H1 (cell line): ENCODE data around the gene PLEKHA5. TPM values are rescaled to one million over a fixed set of nuclear protein-coding genes. Genes with fewer than 3 reads are reported as not detected.

Source experiments
- CTCF ChIA-PET: fragments of 300-600 bp; sonication (Branson Sonifier 250); formaldehyde crosslinking; loops from one replicate; lab custom pipeline; 2021; ENCODE audit not compliant: partially characterized antibody; lab: Charles Lee
- POLR2A ChIA-PET: fragments of 300-600 bp; sonication (Branson Sonifier 250); formaldehyde crosslinking; loops from one replicate; lab custom pipeline; 2021; ENCODE audit warnings: inconsistent platforms; ENCODE audit not compliant: partially characterized antibody; lab: Charles Lee
- DNase-seq, 2 experiments: peaks; one replicate each; pipeline versions ENCODE4 v3.0.0 to v3.0.0-alpha.2; 2010 to 2022; ENCODE audit warnings: low spot score in 2 of 2, low read depth in 1 of 2, mixed read lengths in 1 of 2
- FAIRE-seq: peaks from 2 replicates; lab custom pipeline; 2011; peaks lifted over from hg19 to GRCh38; lab: Jason Lieb, UNC
- H2AFZ ChIP-seq: 2 replicates; pipeline ENCODE4 v1.8.1; 2012; ENCODE audit warnings: low read length, inconsistent platforms
- H2AK5ac ChIP-seq: 2 replicates; pipeline ENCODE4 v1.6.1; 2013; ENCODE audit warnings: low read depth, low read length
- H2BK120ac ChIP-seq: replicated peaks from 2 replicates; pipeline ENCODE3; 2013; ENCODE audit warnings: low read depth, low read length, inconsistent platforms
- H2BK12ac ChIP-seq: 2 replicates; pipeline ENCODE4 v1.6.1; 2013; ENCODE audit warnings: low read depth, low read length
- H2BK15ac ChIP-seq: 2 replicates; pipeline ENCODE4 v1.6.1; 2013; ENCODE audit warnings: low read length
- H2BK20ac ChIP-seq: 2 replicates; pipeline ENCODE4 v1.6.1; 2013; ENCODE audit warnings: low read length
- H2BK5ac ChIP-seq: 2 replicates; pipeline ENCODE4 v1.6.1; 2013; ENCODE audit warnings: low read depth, low read length
- H3K14ac ChIP-seq: 2 replicates; pipeline ENCODE4 v1.6.1; 2013; ENCODE audit warnings: inconsistent platforms; ENCODE audit not compliant: insufficient read length
- H3K18ac ChIP-seq: 2 replicates; pipeline ENCODE4 v1.6.1; 2013; ENCODE audit warnings: low read length; ENCODE audit errors: extremely low read depth
- H3K23ac ChIP-seq: 2 replicates; pipeline ENCODE4 v1.6.1; 2013; ENCODE audit warnings: inconsistent platforms; ENCODE audit not compliant: insufficient read length
- H3K23me2 ChIP-seq: 2 replicates; pipeline ENCODE4 v1.6.1; 2013; ENCODE audit warnings: low read depth, low read length
- H3K27ac ChIP-seq: 2 replicates; pipeline ENCODE4 v1.6.1; 2011; ENCODE audit warnings: low read depth, low read length, inconsistent platforms
- H3K27me3 ChIP-seq, 4 experiments: replicated peaks in 1 of 4; 1 replicate in 1 of 4; 2 replicates in 3 of 4; pipeline versions ENCODE4 v1.6.1 to v1.8.1; 2011 to 2013; ENCODE audit warnings: low read length in 3 of 4, mild to moderate bottlenecking in 3 of 4, inconsistent platforms in 2 of 4, mixed read lengths in 2 of 4, moderate library complexity in 1 of 4; ENCODE audit not compliant: control insufficient read depth in 3 of 4, insufficient read depth in 3 of 4; ENCODE audit errors: extremely low read depth in 1 of 4
- H3K36me3 ChIP-seq, 4 experiments: 2 replicates each; pipeline versions ENCODE4 v1.6.1 to v1.8.1; 2011 to 2013; ENCODE audit warnings: mild to moderate bottlenecking in 4 of 4, low read length in 3 of 4, moderate library complexity in 2 of 4, control low read depth in 1 of 4, inconsistent platforms in 1 of 4; ENCODE audit not compliant: insufficient read depth in 4 of 4, control insufficient read depth in 2 of 4
- H3K4ac ChIP-seq: replicated peaks from 2 replicates; pipeline ENCODE3; 2013; ENCODE audit warnings: low read length, low read depth, mixed read lengths, inconsistent platforms; ENCODE audit not compliant: insufficient read length
- H3K4me1 ChIP-seq, 4 experiments: replicated peaks in 1 of 4; 1 replicate in 1 of 4; 2 replicates in 3 of 4; pipeline versions ENCODE4 v1.6.1 to v1.8.1; 2011 to 2013; ENCODE audit warnings: low read length in 3 of 4, inconsistent platforms in 2 of 4, mixed read lengths in 1 of 4; ENCODE audit not compliant: insufficient read depth in 4 of 4, control insufficient read depth in 3 of 4
- H3K4me2 ChIP-seq, 2 experiments: 2 replicates each; pipeline versions ENCODE4 v1.6.1 to v1.8.1; 2011 to 2013; ENCODE audit warnings: low read depth in 2 of 2, low read length in 2 of 2, control low read depth in 1 of 2, inconsistent platforms in 1 of 2, mild to moderate bottlenecking in 1 of 2; ENCODE audit not compliant: insufficient read depth in 1 of 2
- H3K4me3 ChIP-seq, 4 experiments: fragments of 200-600, 300-600 bp in 1 of 4; sonication (generic), shearing (Covaris generic), sonication (Bioruptor Twin) in 1 of 4; 2 replicates each; pipeline versions ENCODE4 v1.5.1 to v1.8.1; 2011 to 2016; ENCODE audit warnings: low read length in 4 of 4, low read depth in 3 of 4, control low read depth in 2 of 4, inconsistent platforms in 2 of 4, mild to moderate bottlenecking in 2 of 4, mixed read lengths in 1 of 4, moderate library complexity in 1 of 4; ENCODE audit not compliant: insufficient read depth in 2 of 4; ENCODE audit errors: extremely low read depth in 1 of 4
- H3K56ac ChIP-seq: replicated peaks from 2 replicates; pipeline ENCODE3; 2013; ENCODE audit warnings: low read depth, mild to moderate bottlenecking, mixed read lengths, low read length, inconsistent platforms; ENCODE audit not compliant: insufficient read length
- H3K79me1 ChIP-seq: 2 replicates; pipeline ENCODE4 v1.6.1; 2013; ENCODE audit warnings: low read depth, low read length, control low read depth
- H3K79me2 ChIP-seq, 2 experiments: 2 replicates each; pipeline versions ENCODE4 v1.6.1 to v1.8.1; 2012 to 2013; ENCODE audit warnings: low read length in 2 of 2, mild to moderate bottlenecking in 2 of 2, inconsistent platforms in 1 of 2; ENCODE audit not compliant: insufficient read depth in 2 of 2, control insufficient read depth in 1 of 2
- H3K9ac ChIP-seq, 4 experiments: replicated peaks in 1 of 4; 1 replicate in 1 of 4; 2 replicates in 3 of 4; pipeline versions ENCODE4 v1.6.1 to v1.8.1; 2011 to 2013; ENCODE audit warnings: low read depth in 3 of 4, low read length in 3 of 4, control low read depth in 2 of 4, mild to moderate bottlenecking in 2 of 4, moderate library complexity in 2 of 4, inconsistent platforms in 1 of 4; ENCODE audit errors: extremely low read depth in 1 of 4
- H3K9me3 ChIP-seq, 2 experiments: 2 replicates each; pipeline versions ENCODE4 v1.6.1 to v1.8.1; 2012 to 2013; ENCODE audit warnings: mild to moderate bottlenecking in 2 of 2, moderate library complexity in 2 of 2, control low read depth in 1 of 2, inconsistent platforms in 1 of 2, low read depth in 1 of 2, low read length in 1 of 2, mixed read lengths in 1 of 2; ENCODE audit not compliant: insufficient read depth in 2 of 2
- H4K20me1 ChIP-seq, 2 experiments: replicated peaks in 1 of 2; 2 replicates each; pipeline versions ENCODE3 to v1.8.1; 2011 to 2013; ENCODE audit warnings: inconsistent platforms in 2 of 2, low read length in 2 of 2, mild to moderate bottlenecking in 1 of 2; ENCODE audit not compliant: insufficient read depth in 2 of 2, control insufficient read depth in 1 of 2
- H4K5ac ChIP-seq: 2 replicates; pipeline ENCODE4 v1.6.1; 2013; ENCODE audit warnings: low read length, low read depth, mixed read lengths, inconsistent platforms; ENCODE audit not compliant: insufficient read length
- H4K8ac ChIP-seq: 2 replicates; pipeline ENCODE4 v1.8.0; 2013; ENCODE audit warnings: mild to moderate bottlenecking, moderate library complexity, low read length, inconsistent platforms; ENCODE audit not compliant: insufficient read depth; ENCODE audit errors: extremely low read depth
- H4K91ac ChIP-seq: replicated peaks from 2 replicates; pipeline ENCODE3; 2013; ENCODE audit warnings: low read length, mixed read lengths, inconsistent platforms; ENCODE audit not compliant: insufficient read length
- BCL11A ChIP-seq, 2 experiments: IDR thresholded peaks; one replicate each; pipeline ENCODE4 v1.6.1; 2011; ENCODE audit warnings: low read depth in 2 of 2, low read length in 2 of 2, mild to moderate bottlenecking in 2 of 2
- CBX5 ChIP-seq: fragments of 300-800, 300-1000 bp; sonication (generic); IDR thresholded peaks from 2 replicates; pipeline ENCODE4 v1.7.1; 2016; ENCODE audit warnings: antibody characterized with exemption, low read length, low read depth
- CBX8 ChIP-seq: fragments of 300-800, 300-1000 bp; sonication (generic); IDR thresholded peaks from 2 replicates; pipeline ENCODE4 v1.7.1; 2016; ENCODE audit warnings: low read depth, low read length, borderline replicate concordance
- SIX5 ChIP-seq: IDR thresholded peaks from 2 replicates; pipeline ENCODE4 v1.6.1; 2011; ENCODE audit warnings: mild to moderate bottlenecking, low read depth, low read length
- TBP ChIP-seq: IDR thresholded peaks from 2 replicates; pipeline ENCODE4 v1.6.1; 2011; ENCODE audit warnings: low read depth, low read length, improper control_type of control experiment
- WGBS, 2 experiments: shearing (Covaris generic) in 1 of 2; methylation state at CpG; one replicate each; pipeline versions ENCODE4 v1.1.6 to v1.1.7; 2013 to 2015; ENCODE audit warnings: low lambda C conversion rate in 2 of 2, mixed read lengths in 2 of 2, inconsistent platforms in 1 of 2, low coverage in 1 of 2, missing lambda C conversion rate in 1 of 2; ENCODE audit not compliant: insufficient replicate concordance in 2 of 2, insufficient coverage in 1 of 2, insufficient read length in 1 of 2; ENCODE audit errors: extremely low coverage in 1 of 2, missing lambda C conversion rate in 1 of 2; 5-methylcytosine and 5-hydroxymethylcytosine counted together
- polyA plus RNA-seq, 7 experiments: library from polyadenylated mRNA; depleted of rRNA in 3 of 7; stranded (reverse) in 5 of 7; unstranded in 2 of 7; fragments of >200 nt in 5 of 7; fragments of 200-250 nt in 2 of 7; gene quantifications; 1 replicate in 5 of 7; 2 replicates in 1 of 7; 4 replicates in 1 of 7; pipeline versions ENCODE4 v1.2.1 to v1.2.3, GENCODE V29; 2011 to 2013; ENCODE audit warnings: missing spikeins in 2 of 7, mixed read lengths in 2 of 7
- total RNA-seq: library from RNA; stranded (reverse); fragmentation: NEBNext Ultra II Directional; extraction: Animal tissue kit (Norgen Biotek cat#: 25700); gene quantifications from 2 replicates; pipeline ENCODE4 v1.2.1, GENCODE V29; 2021
- TF ChIP-seq, protein P1 (sequence below), 3 experiments: IDR thresholded peaks; 1 replicate in 2 of 3; 2 replicates in 1 of 3; pipeline versions ENCODE4 v1.5.1 to v1.6.1; 2011; ENCODE audit warnings: low read length in 3 of 3, mild to moderate bottlenecking in 3 of 3, inconsistent platforms in 2 of 3, low read depth in 1 of 3, moderate library complexity in 1 of 3; ENCODE audit not compliant: insufficient read depth in 1 of 3; ENCODE audit errors: control extremely low read depth in 1 of 3

Gene PLEKHA5
- total and polyA plus RNA-seq, 2 of the 8 experiments (the other 6 are each of a cell fraction or from before 2014, with no cell fraction given) = 17.2 to 66.1 TPM

GRCh38 chr12:19140381-19141236 lies 11.1 kb downstream of the PLEKHA5 start:
- H4K5ac ChIP-seq = no peak overlapping the region
- no peak overlapping the region for H2AFZ ChIP-seq
- WGBS, 2 experiments = 96% methylated on average over 8 of the region's 8 CpGs; no CpG with 5 or more reads in 1 of the 2 experiments
- no peak overlapping the region for H2BK12ac ChIP-seq
- ChIA-PET CTCF (interaction anchor here (0.6 kb wide), 3 partner anchors 10 to 49 kb away, joined by 3 read pairs; no protein-coding TSS in a partner anchor), POLR2A (interaction anchor here (0.6 to 1.3 kb wide), 3 partner anchors 10 to 119 kb away, joined by 3 to 6 read pairs (median 3); partner anchors contain the start of gene PLEKHA5)
- H2AK5ac ChIP-seq = no peak overlapping the region
- no peaks in the 10 kb centered on the region for H3K23me2 ChIP-seq
- H3K9me3 ChIP-seq = no peaks in the 10 kb centered on the region
- peaks cover 0 to 59% (median 3%) of the 10 kb centered on the region in 4 experiments; a peak in 6 of 8 replicates for H3K36me3 ChIP-seq
- H2BK120ac ChIP-seq = no peak overlapping the region
- no peak overlapping the region for H3K27ac ChIP-seq
- H3K4ac ChIP-seq = no peak overlapping the region
- H3K4me3 ChIP-seq = no peak overlapping the region
- peaks cover 15 to 97% of the 10 kb centered on the region in 2 experiments for H3K79me2 ChIP-seq
- peaks cover 0 to 7% (median 5%) of the 10 kb centered on the region in 4 experiments; a peak in 4 of 7 replicates for H3K4me1 ChIP-seq
- no peak overlapping the region for H3K9ac ChIP-seq
- H3K79me1 ChIP-seq = peaks cover 14% of the 10 kb centered on the region
- no peak overlapping the region for H4K91ac ChIP-seq
- no peaks in the 10 kb centered on the region for H3K27me3 ChIP-seq
- H3K14ac ChIP-seq = no peak overlapping the region
- no peak for DNase-seq
- H3K23ac ChIP-seq = no peak overlapping the region
- H3K4me2 ChIP-seq = no peak overlapping the region
- H4K8ac ChIP-seq = no peak overlapping the region
- FAIRE-seq = no peak
- H3K56ac ChIP-seq = no peak overlapping the region
- H2BK5ac ChIP-seq = no peak overlapping the region
- no peak overlapping the region; the same call in 1 of the 2 replicates for H2BK15ac ChIP-seq
- no peak overlapping the region for H2BK20ac ChIP-seq
- no peak for TF ChIP-seq SIX5
- no peak for TF ChIP-seq TBP
- TF ChIP-seq CBX5 = no peak
- TF ChIP-seq BCL11A (IDR thresholded peaks at IDR 0.05; ENCODE audit: low read depth in 2 of 2, low read length in 2 of 2) = no peak
- TF ChIP-seq CBX8 = no peak
- TF ChIP-seq, protein P1, sequence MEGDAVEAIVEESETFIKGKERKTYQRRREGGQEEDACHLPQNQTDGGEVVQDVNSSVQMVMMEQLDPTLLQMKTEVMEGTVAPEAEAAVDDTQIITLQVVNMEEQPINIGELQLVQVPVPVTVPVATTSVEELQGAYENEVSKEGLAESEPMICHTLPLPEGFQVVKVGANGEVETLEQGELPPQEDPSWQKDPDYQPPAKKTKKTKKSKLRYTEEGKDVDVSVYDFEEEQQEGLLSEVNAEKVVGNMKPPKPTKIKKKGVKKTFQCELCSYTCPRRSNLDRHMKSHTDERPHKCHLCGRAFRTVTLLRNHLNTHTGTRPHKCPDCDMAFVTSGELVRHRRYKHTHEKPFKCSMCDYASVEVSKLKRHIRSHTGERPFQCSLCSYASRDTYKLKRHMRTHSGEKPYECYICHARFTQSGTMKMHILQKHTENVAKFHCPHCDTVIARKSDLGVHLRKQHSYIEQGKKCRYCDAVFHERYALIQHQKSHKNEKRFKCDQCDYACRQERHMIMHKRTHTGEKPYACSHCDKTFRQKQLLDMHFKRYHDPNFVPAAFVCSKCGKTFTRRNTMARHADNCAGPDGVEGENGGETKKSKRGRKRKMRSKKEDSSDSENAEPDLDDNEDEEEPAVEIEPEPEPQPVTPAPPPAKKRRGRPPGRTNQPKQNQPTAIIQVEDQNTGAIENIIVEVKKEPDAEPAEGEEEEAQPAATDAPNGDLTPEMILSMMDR (IDR thresholded peaks at IDR 0.05; ENCODE audit: control extremely low read depth in 1 of 3, insufficient read depth in 1 of 3, low read depth in 1 of 3, low read length in 3 of 3) = no peak
- TF ChIP-seq, all 59 proteins: peak for 0
- Histone ChIP-seq H3K18ac (no peak overlapping the region), H4K20me1 (peaks cover 10 to 19% of the 10 kb centered on the region in 2 experiments)
